Measurements from ENCODE around the gene ZBED6.

Gene ZBED6

DNA sequence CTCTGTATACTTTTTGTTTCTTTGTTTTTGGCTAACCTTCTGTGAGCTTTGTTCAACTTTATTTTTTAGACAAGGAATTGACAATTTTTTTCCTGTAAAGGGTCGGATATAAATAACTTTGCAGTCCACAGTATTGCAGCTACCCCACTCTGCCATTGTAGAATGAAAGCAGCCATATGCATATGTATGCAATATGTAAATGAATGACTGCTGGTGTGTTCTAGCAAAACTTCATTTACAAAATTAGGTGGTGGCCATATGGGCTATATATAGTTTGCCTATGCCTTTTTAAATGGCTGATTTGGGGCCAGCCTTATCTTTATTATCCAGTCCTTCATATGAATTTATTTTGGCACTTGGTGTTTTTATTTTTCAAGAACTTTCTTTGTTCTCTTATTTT, 48.0 kb downstream of the ZBED6 start:
- DNase-seq: no peak
